Peyer's patch (tissue), 4 donors: ENCODE results near the gene CDKN2A.

Experiments used
- POLR2A ChIP-seq, 2 donors: fragments of 450-650 bp; IDR thresholded peaks; one replicate each; pipeline ENCODE4 v1.5.1; 2017; ENCODE audit warnings: antibody characterized with exemption in 2 of 2, mild to moderate bottlenecking in 2 of 2, moderate library complexity in 2 of 2
- TF ChIP-seq, protein P1 (sequence below), 6 experiments: fragments of 450-650 bp in 4 of 6; fragments of 200-600 bp in 2 of 6; sonication (generic) in 1 of 6; IDR thresholded peaks; one replicate each; pipeline ENCODE4 v1.5.1; 2017 to 2019; ENCODE audit warnings: antibody characterized with exemption in 6 of 6, mild to moderate bottlenecking in 3 of 6, moderate library complexity in 1 of 6

- TF ChIP-seq, protein P1, sequence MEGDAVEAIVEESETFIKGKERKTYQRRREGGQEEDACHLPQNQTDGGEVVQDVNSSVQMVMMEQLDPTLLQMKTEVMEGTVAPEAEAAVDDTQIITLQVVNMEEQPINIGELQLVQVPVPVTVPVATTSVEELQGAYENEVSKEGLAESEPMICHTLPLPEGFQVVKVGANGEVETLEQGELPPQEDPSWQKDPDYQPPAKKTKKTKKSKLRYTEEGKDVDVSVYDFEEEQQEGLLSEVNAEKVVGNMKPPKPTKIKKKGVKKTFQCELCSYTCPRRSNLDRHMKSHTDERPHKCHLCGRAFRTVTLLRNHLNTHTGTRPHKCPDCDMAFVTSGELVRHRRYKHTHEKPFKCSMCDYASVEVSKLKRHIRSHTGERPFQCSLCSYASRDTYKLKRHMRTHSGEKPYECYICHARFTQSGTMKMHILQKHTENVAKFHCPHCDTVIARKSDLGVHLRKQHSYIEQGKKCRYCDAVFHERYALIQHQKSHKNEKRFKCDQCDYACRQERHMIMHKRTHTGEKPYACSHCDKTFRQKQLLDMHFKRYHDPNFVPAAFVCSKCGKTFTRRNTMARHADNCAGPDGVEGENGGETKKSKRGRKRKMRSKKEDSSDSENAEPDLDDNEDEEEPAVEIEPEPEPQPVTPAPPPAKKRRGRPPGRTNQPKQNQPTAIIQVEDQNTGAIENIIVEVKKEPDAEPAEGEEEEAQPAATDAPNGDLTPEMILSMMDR (IDR thresholded peaks at IDR 0.05), result no peak
- TF ChIP-seq POLR2A (IDR thresholded peaks at IDR 0.05), result no peak
These were observed 70.5 kb downstream of the CDKN2A start for GRCh38 chr9:21923694-21924093.
